ENCODE results near the gene CCNF.

- TF ChIP-seq BHLHE40 (IDR thresholded peaks at IDR 0.05; ENCODE audit: borderline replicate concordance) (no peak), FOXM1 (IDR thresholded peaks at IDR 0.05; ENCODE audit: borderline replicate concordance) (no peak), TARDBP (IDR thresholded peaks at IDR 0.05) (no peak), NFRKB (IDR thresholded peaks at IDR 0.05) (no peak), ZNF384 (IDR thresholded peaks at IDR 0.05) (no peak), SP1 (IDR thresholded peaks at IDR 0.05) (no peak), SUZ12 (IDR thresholded peaks at IDR 0.05) (no peak), ELF4 (IDR thresholded peaks at IDR 0.05) (no peak), HDGF (IDR thresholded peaks at IDR 0.05; ENCODE audit: borderline replicate concordance) (no peak), FOXA1 (IDR thresholded peaks at IDR 0.05) (no peak), ARNT (IDR thresholded peaks at IDR 0.05) (no peak), FOXK2 (IDR thresholded peaks at IDR 0.05) (no peak)
Observed at GRCh38 chr16:2451851-2452320, 22.6 kb downstream of the CCNF start.
